ACC112 (cell line): ENCODE results near the gene ADD2.
"Not testable (repeated sequence)": the region's sequence is repeated elsewhere in the genome, so short reads cannot be mapped to it uniquely, and the experiment has no call there.

Experiments used
- H2AFZ ChIP-seq: fragments of 200-600 bp; sonication (generic); one replicate; pipeline ENCODE4 v1.6.0; 2017; ENCODE audit warnings: antibody characterized with exemption, low read length; ENCODE audit not compliant: unreplicated experiment
- H3K27ac ChIP-seq: fragments of 200-600 bp; sonication (generic); 2 replicates; pipeline ENCODE4 v1.5.1; 2014; ENCODE audit warnings: low read depth, mild to moderate bottlenecking, antibody characterized with exemption, low read length, moderate library complexity
- H3K27me3 ChIP-seq: fragments of 200-600 bp; sonication (generic); 2 replicates; pipeline ENCODE4 v1.6.1; 2014; ENCODE audit warnings: mild to moderate bottlenecking, antibody characterized with exemption, low read length, moderate library complexity, mixed read lengths; ENCODE audit not compliant: insufficient read depth
- H3K36me3 ChIP-seq: fragments of 200-600 bp; sonication (generic); 2 replicates; pipeline ENCODE4 v1.6.1; 2016; ENCODE audit warnings: mild to moderate bottlenecking, antibody characterized with exemption, low read length, moderate library complexity, mixed read lengths; ENCODE audit not compliant: insufficient read depth
- H3K4me1 ChIP-seq: fragments of 200-600 bp; sonication (generic); one replicate; pipeline ENCODE4 v1.6.1; 2016; ENCODE audit warnings: low read length, mixed read lengths; ENCODE audit not compliant: insufficient read depth, unreplicated experiment, control insufficient read depth
- H3K4me3 ChIP-seq: fragments of 200-600 bp; sonication (generic); 2 replicates; pipeline ENCODE4 v1.5.1; 2014; ENCODE audit warnings: mild to moderate bottlenecking, low read depth, low read length
- H3K79me2 ChIP-seq: fragments of 200-600 bp; sonication (generic); one replicate; pipeline ENCODE4 v1.6.0; 2016; ENCODE audit warnings: low read length; ENCODE audit not compliant: control insufficient read depth, unreplicated experiment, insufficient read depth

Gene ADD2

DNA sequence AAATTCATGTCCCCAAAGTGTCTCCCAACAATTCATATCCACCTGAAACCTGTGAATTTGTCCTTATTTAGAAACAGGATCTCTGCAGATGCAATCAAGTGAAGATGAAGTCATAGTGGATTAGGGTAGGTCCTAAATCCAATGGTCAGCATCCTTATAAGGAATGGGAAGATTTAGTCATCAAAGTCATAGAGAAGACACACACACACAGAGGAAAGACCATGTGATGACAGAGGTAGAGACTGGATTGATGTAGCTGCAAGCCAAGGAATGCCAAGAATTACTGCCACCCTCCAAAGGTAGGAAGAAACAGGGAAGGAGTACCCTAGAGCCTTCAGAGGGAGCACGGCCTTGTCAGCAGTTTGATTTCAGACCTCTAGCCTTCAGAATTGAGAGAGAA is 17.7 kb downstream of the ADD2 start:
- Histone ChIP-seq H2AFZ (no peak overlapping the region), H3K4me3 (no peak overlapping the region), H3K27ac (no peak overlapping the region), H3K36me3 (no peaks in the 10 kb centered on the region), H3K79me2 (no peaks in the 10 kb centered on the region), H3K27me3 (peaks cover 89% of the 10 kb centered on the region), H3K4me1 (no peaks in the 10 kb centered on the region)

GRCh38 chr2:70748002-70748784 is 19.8 kb downstream of the ADD2 start:
- no peaks in the 10 kb centered on the region for H3K79me2 ChIP-seq
- H2AFZ ChIP-seq = no peak overlapping the region
- H3K27ac ChIP-seq = no peak overlapping the region

DNA sequence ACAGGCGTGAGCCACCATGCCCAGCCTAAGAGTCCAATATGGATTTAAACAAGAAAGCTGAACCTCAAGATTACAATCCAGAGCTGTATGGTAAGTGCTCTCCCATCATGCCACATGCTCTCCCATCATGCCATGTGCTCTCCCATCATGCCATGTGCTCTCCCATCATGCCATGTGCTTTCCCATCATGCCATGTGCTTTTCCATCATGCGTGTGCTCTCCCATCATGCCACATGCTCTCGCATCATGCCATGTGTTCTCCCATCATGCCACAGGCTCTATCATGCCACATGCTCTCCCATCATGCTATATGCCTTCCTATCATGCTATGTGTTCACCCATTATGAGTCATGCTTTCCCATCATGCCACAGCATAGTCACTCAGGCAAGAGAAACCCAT is 20.7 kb downstream of the ADD2 start:
- H3K4me1 ChIP-seq = no peaks in the 10 kb centered on the region
- H3K27ac ChIP-seq = no peak overlapping the region
- H3K79me2 ChIP-seq = no peaks in the 10 kb centered on the region
- no peak overlapping the region for H2AFZ ChIP-seq
- peaks cover 85% of the 10 kb centered on the region for H3K27me3 ChIP-seq
- H3K36me3 ChIP-seq = no peaks in the 10 kb centered on the region
- no peak overlapping the region for H3K4me3 ChIP-seq

More at GRCh38 chr2:70748002-70748784, 19.8 kb downstream of the ADD2 start:
- H3K36me3 ChIP-seq = no peaks in the 10 kb centered on the region
- H3K27me3 ChIP-seq = peaks cover 85% of the 10 kb centered on the region
- no peak overlapping the region for H3K4me3 ChIP-seq
- H3K4me1 ChIP-seq = no peaks in the 10 kb centered on the region

DNA sequence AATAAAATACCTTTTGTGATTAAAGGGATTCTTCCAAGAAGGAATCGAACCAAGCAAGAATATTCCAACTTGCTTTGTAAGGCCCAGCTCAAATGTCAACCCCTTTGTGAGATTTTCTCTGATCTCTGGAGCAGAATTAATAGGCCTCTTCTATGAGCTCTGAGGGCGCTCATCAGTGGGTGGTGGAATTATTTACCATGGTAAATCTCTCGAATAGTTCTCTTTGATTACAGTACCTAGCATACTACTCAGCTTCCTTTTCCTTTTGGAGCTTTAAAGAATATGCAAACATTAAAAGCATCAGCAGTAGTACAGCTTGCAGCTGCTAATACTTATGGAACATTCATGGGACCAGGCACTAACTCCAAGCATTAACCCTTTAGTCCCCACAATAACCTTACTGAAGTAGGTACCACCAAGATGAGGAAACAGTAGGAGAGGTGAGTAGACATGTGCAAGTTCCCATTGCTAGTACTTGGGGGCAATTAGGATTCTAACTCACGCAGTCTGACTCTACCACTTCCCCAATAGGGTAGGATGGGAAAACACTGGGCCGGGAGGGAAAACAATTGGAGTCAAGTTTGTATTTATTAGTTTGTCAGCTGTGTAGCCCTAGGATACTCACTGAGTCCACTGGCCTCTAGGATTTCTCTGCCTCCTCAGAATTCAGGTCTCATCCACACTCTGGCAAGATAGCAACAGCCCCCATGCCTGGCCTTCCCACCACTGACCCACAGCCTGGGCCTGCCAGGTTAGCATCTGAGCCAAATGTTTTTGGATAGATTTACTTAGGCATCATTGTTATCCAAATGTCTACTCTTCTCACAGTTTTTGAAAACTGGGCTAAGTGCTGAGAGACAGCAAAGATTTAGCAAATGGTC is 21.7 kb downstream of the ADD2 start:
- Histone ChIP-seq H3K4me1 (no peaks in the 10 kb centered on the region), H3K4me3 (no peak overlapping the region), H2AFZ (no peak overlapping the region), H3K27ac (no peak overlapping the region), H3K36me3 (no peaks in the 10 kb centered on the region), H3K79me2 (no peaks in the 10 kb centered on the region), H3K27me3 (peaks cover 83% of the 10 kb centered on the region)

DNA sequence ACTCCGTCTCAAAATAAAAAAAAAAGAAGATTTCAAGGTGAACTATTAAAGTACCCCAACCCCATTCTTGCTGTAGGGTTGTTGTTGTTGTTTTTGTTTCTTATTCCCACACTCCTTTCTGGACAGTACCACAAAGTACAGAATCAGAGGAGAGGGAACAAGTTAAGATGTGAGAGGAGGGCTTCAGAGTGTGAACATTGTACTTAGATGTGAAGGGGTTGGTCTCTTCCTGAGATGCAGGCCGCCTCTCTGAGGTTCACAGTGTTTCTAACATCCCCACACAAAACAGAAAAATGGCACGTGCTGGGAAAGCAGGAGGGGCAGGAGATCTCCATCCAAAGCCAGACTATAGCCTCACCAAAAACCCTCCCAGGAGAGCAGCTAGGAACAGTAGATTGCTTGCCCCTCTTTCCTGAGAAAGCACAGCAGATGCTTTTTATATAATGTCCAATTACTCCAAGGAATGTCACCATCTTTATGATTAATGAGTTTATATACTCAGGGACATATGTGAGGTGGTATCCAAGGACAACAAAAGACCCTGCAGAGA is 22.6 kb downstream of the ADD2 start:
- H3K36me3 ChIP-seq = no peaks in the 10 kb centered on the region
- no peaks in the 10 kb centered on the region for H3K79me2 ChIP-seq

GRCh38 chr2:70744397-70744796 is 23.6 kb downstream of the ADD2 start:
- Histone ChIP-seq H3K36me3 (no peaks in the 10 kb centered on the region), H3K79me2 (no peaks in the 10 kb centered on the region), H3K4me3 (no peak overlapping the region), H3K27me3 (peaks cover 77% of the 10 kb centered on the region), H3K4me1 (no peaks in the 10 kb centered on the region), H2AFZ (no peak overlapping the region), H3K27ac (no peak overlapping the region)

More for the DNA sequence above, 22.6 kb downstream of the ADD2 start:
- H3K27ac ChIP-seq = no peak overlapping the region
- H3K4me3 ChIP-seq = no peak overlapping the region
- H2AFZ ChIP-seq = no peak overlapping the region
- no peaks in the 10 kb centered on the region for H3K4me1 ChIP-seq
- peaks cover 81% of the 10 kb centered on the region for H3K27me3 ChIP-seq

- H2AFZ ChIP-seq = no peak overlapping the region
- peaks cover 78% of the 10 kb centered on the region for H3K27me3 ChIP-seq
- no peaks in the 10 kb centered on the region for H3K4me1 ChIP-seq
- no peak overlapping the region for H3K27ac ChIP-seq
- H3K79me2 ChIP-seq = no peaks in the 10 kb centered on the region
- H3K36me3 ChIP-seq = no peaks in the 10 kb centered on the region
- H3K4me3 ChIP-seq = no peak overlapping the region
Measured at GRCh38 chr2:70743677-70744076, 24.3 kb downstream of the ADD2 start.

GRCh38 chr2:70743068-70743467 is 24.9 kb downstream of the ADD2 start:
- H3K79me2 ChIP-seq = no peaks in the 10 kb centered on the region
- H3K27me3 ChIP-seq = peaks cover 78% of the 10 kb centered on the region
- H2AFZ ChIP-seq = no peak overlapping the region
- no peaks in the 10 kb centered on the region for H3K36me3 ChIP-seq
- no peaks in the 10 kb centered on the region for H3K4me1 ChIP-seq
- H3K4me3 ChIP-seq = no peak overlapping the region
- H3K27ac ChIP-seq = no peak overlapping the region

DNA sequence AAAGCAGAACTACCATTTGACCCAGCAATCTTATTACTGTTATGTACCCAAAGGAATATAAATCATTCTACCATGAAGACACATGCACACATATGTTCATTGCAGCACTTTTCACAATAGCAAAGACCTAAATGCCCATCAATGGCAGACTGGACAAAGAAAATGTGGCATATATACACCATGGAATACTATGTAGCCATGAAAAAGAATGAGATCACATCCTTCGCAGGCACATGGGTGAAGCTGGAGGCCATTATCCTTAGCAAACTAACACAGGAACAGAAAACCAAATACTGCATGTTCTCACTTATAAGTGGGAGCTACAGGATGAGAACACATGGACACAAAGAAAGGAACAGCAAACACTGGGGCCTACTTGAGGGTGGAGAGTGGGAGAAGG is 28.5 kb downstream of the ADD2 start:
- H2AFZ ChIP-seq, H3K79me2 ChIP-seq: not testable (repeated sequence)

DNA sequence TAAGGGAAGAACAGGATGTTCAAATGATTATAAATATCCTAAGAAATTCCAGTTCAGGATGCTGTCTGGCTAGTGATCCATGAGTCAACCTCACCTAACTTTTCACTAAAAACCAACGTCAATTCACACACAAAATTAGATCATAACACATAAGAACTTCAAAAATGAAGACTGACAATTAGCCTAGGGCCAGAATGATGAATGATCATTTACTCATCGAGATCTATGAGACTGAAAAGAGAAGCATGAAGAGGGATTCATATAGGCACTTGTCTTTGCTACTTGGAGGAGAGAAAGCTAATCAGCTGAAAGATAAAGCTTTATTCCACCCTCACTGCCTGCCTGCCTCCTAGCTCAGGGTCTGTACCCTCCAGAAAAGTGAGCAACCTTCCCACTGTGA is 29.8 kb downstream of the ADD2 start:
- Histone ChIP-seq H3K79me2 (no peaks in the 10 kb centered on the region), H3K36me3 (no peaks in the 10 kb centered on the region), H3K27me3 (peaks cover 78% of the 10 kb centered on the region), H2AFZ (no peak overlapping the region), H3K27ac (no peak overlapping the region), H3K4me3 (no peak overlapping the region), H3K4me1 (no peaks in the 10 kb centered on the region)

More for the DNA sequence above, 28.5 kb downstream of the ADD2 start:
- peaks cover 78% of the 10 kb centered on the region for H3K27me3 ChIP-seq
- H3K4me1 ChIP-seq, H3K4me3 ChIP-seq, H3K27ac ChIP-seq, H3K36me3 ChIP-seq: not testable (repeated sequence)
